Measurements from ENCODE around the gene ARF1. TPM values are rescaled to one million over a fixed set of nuclear protein-coding genes. Genes with fewer than 3 reads are reported as not detected.
A peak's percentile ranks its signal among the peaks of the same experiment; 100 is the strongest.

Gene ARF1
- total RNA-seq, 2 experiments from 2014 or later = 342 to 350 TPM

DNA sequence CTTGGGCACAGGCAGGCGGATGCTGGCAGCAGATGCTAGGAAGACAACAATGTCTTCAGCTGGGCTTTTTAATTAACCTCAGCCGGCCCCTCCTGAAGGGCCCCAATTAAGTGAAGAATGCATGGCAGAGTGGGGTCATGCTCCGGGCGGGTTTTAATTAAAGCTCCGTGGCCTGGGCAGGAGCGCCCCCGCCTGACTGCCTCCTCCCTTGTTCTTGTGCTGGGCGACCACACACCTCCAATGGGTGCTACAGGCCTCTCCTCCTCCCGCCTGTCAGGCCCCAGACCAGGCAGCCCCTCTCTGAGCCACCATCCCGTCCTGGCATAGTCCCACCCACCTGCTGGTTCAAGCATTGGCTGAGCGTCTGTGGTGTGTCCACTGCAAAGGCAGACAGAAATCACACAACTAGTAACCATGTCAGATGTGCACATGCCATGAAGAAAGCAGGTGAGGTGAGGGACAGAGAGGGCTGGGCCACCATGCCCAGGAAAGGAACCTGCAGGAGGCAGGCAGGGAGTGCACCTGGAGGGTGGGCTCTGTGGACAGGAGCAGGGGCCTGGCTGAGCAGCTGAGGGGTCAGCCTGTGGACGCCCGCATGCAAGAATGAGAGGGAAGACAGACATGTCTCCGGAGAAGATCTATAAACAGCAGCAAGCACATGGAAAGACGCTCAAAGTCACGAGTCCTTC, 8.5 kb upstream of the ARF1 start:
- no peaks in the 10 kb centered on the region for H3K27me3 Mint-ChIP-seq
- no peak overlapping the region for H3K4me3 Mint-ChIP-seq
- no peaks in the 10 kb centered on the region for H3K36me3 Mint-ChIP-seq
- DNase-seq = no peak
- no peaks in the 10 kb centered on the region for H3K9me3 Mint-ChIP-seq
- H3K27ac Mint-ChIP-seq = no peak overlapping the region
- H3K4me1 Mint-ChIP-seq = peaks cover 7% of the 10 kb centered on the region

DNA sequence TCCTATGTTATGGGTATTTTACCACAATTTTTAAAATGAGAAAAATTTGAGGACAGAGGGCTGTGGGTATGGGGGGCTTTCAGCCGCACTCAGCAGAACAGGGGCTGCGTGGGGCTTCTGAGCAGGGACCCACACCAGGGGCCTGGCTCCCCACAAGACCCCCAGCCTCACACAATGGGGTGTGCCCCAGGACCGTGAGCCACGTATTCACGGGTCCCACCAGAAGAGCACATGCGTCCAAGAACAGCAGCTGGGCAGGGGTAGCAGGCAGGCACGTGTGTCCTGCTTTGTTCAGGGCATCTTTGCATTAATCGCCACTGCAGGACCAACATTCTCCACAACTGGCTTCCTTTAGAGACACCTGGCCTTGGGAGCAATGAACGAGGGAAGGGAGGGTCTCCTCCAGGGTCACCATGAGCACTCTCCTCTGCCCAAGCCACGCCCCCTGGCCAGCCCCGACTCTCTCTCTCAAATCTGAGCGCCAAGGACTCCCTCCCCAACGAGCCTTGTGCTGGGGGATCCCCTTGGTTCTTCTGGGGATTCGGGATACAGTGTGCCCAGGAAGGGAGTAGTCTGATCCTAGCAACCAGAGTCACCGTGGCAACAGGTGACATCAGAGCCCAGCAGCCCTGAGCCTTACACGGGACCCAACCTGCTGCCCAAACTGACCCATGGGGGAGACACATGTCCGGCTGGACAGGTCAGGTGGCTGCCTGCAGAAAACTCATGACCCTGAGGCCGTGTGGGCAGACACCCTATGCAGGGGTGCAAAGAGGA, 7.4 kb upstream of the ARF1 start:
- Mint-ChIP-seq H3K4me3 (no peak overlapping the region), H3K36me3 (no peaks in the 10 kb centered on the region), H3K27me3 (no peaks in the 10 kb centered on the region), H3K4me1 (peaks cover 9% of the 10 kb centered on the region), H3K9me3 (no peaks in the 10 kb centered on the region), H3K27ac (no peak overlapping the region)
- DNase-seq = no peak

DNA sequence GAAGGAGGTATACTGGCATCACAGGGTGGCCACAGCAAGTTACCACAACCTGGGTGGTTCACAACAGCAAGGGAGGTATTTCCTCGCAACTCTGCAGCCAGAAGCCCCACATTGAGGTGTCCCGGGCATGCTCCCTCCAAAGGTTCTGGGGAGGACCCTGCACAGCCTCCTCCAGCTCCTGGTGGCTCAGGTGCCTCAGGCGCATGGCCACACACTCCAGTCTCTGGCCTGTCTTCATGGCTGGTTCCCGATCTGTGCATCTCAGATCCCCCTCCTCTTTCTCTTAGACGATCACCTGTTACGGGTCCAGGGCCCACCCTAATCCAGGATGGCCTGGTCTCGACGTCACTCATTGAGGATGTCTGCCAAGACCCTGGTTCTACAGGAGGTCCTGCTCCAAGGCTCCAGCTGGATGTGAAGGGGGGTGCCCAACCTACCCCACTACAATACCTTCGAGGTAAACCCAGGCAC, 6.7 kb upstream of the ARF1 start:
- no peaks in the 10 kb centered on the region for H3K9me3 Mint-ChIP-seq
- H3K36me3 Mint-ChIP-seq = no peaks in the 10 kb centered on the region
- peaks cover 9% of the 10 kb centered on the region for H3K4me1 Mint-ChIP-seq
- H3K27me3 Mint-ChIP-seq = no peaks in the 10 kb centered on the region
- DNase-seq = no peak
- no peak overlapping the region for H3K27ac Mint-ChIP-seq
- H3K4me3 Mint-ChIP-seq = no peak overlapping the region

DNA sequence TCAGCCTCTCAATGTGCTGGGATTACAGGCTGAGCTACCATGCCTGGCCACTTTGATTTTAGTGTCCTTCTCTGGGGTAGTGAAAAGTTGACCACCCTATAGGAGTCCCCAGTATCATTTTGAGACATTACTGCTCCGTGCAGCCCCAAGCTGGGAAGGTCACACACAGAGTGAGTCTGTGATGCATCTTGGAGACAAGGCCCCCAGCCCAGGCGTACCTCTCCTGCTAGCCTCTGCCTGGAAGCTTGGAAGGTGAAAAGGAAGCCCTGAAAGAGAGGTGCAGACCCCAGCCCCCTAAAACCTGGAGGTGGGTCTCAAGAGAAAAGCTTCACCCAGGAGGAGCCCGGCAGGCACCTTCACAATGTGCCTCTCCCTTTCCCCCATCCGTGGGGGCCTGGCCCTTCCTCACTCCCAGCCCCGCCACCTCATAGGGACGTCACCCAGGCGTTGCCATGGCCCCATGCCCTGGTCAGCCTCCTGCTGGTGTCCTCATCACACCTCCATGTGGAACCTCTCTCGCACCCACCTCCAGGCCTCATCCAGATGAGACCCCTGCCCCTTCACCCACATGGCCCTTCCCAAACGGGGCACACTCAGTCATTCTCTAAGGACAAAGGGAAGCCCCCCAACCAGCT, 5.6 kb upstream of the ARF1 start:
- Mint-ChIP-seq H3K4me1 (peaks cover 12% of the 10 kb centered on the region), H3K36me3 (peaks cover 3% of the 10 kb centered on the region)

DNA sequence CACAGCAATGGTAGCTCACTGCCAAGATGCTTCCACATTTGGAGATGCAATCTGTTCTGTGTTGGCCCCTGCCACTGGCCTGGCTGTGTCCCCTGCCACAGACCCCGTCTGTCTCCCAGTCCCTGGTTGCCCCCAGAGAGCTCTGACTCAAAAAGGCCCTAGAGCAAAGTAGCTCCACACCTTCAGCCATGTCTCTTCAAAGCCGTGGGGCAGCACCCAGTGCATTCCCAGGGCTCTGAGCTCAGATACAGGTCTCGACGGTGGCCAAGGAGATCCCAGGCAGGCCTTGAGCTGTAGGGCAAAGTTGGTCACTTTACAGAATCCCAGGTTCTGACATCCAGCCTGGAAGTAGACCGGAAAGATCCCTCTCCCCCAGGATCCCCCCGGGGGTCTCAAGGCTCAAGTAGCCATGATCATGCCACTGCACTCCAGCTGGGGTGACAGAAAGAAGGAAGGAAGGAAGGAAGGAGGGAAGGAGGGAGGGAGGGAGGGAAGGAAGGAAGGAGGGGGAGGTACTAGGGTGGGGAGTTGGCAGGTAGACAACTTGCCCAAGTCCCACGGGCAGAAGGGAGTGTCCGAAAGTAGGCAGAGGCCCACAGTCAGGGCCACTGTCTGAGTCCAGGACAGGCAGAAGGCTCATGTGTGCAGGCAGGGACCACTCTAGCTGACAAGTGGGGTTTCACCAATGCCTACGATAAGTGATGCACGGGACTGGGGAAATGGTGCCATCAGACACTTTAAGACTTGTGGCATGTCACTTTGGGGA, 4.8 kb upstream of the ARF1 start:
- Mint-ChIP-seq H3K4me3 (no peak overlapping the region), H3K27ac (no peak overlapping the region), H3K9me3 (no peaks in the 10 kb centered on the region), H3K4me1 (peaks cover 12% of the 10 kb centered on the region), H3K36me3 (peaks cover 3% of the 10 kb centered on the region), H3K27me3 (no peaks in the 10 kb centered on the region)
- no peak for DNase-seq

More for the DNA sequence above, 5.6 kb upstream of the ARF1 start:
- H3K9me3 Mint-ChIP-seq = no peaks in the 10 kb centered on the region
- H3K4me3 Mint-ChIP-seq = no peak overlapping the region
- DNase-seq = no peak
- H3K27ac Mint-ChIP-seq = no peak overlapping the region
- no peaks in the 10 kb centered on the region for H3K27me3 Mint-ChIP-seq

DNA sequence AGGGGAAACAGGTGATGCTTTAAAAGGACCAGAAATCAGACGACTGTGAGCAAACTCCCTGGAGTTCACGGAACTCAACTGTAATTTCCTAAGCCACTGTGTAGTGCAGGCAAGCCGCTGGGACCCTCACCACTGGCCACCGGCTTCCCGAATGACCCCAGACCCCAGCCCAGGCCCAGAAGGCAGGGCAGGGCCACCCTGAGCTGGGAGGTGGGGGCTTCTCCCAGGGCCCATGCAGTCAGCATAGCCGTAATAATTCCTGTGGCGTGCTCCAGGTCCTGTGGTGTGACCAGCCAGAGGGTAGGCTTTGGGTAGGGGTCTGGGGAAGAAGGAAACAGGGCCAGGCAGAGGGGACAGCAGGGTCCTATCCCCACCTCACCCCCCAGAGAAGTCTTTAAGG, 3.5 kb upstream of the ARF1 start:
- no peak overlapping the region for H3K27ac Mint-ChIP-seq
- peaks cover 12% of the 10 kb centered on the region for H3K36me3 Mint-ChIP-seq
- DNase-seq = no peak
- no peaks in the 10 kb centered on the region for H3K27me3 Mint-ChIP-seq
- H3K4me1 Mint-ChIP-seq = peaks cover 15% of the 10 kb centered on the region
- no peak overlapping the region for H3K4me3 Mint-ChIP-seq
- H3K9me3 Mint-ChIP-seq = no peaks in the 10 kb centered on the region

DNA sequence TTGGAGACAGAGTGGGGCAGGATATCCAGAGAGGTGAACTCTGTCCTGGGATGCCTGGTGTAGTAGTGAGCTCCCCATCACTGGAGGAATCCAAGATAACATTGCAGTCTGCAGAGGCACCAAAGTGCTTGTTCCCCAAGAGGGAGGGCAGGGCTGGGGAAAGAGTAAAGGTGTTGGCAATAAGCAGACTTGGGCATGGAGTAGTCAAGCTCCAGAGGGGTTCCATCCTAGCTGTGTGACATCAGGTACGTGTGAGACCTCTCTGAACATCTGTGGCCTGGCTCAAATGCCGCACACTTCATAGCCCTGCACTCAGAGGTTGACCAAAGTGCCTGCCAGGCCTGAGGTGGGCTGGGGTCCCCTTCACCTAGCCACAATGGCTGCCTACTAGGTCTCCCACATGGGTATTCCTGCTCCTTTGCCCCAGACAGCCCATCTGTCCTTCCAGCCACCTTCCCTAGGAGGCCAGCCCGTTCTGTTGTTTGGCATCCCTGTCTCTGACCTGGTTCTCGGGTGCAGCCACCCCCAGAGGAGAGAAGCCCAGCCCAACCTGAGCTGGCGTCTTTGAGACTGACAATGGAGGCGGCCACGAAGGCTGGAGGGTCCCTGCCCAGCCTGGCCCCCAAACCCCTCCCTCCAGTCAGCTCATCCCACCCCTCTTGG, 2.8 kb upstream of the ARF1 start:
- Mint-ChIP-seq H3K27ac (no peak overlapping the region), H3K4me3 (peak overlapping the region; percentile 43), H3K27me3 (no peaks in the 10 kb centered on the region), H3K36me3 (peaks cover 19% of the 10 kb centered on the region), H3K9me3 (no peaks in the 10 kb centered on the region), H3K4me1 (peaks cover 21% of the 10 kb centered on the region)
- no peak for DNase-seq

DNA sequence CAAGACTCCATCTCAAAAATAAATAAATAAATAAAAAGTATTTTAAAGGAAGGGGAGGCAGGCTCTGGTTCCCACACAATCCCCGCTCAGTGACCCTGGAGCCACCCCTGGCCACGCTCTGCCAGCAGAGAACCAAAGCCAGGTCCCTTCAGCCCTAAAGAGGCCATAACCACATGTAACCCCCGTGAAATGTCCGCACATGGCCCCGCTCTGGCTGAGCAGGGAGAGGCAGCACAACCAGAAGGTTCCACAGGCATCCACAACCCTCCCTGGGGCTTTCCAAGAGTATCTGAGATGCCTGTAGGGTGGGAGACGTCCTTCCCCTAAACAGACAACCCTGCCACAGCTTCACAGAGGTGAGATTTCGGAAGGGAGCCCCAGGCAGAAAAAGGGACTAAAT, 1.4 kb upstream of the ARF1 start:
- Mint-ChIP-seq H3K9me3 (no peaks in the 10 kb centered on the region), H3K36me3 (peaks cover 31% of the 10 kb centered on the region), H3K4me1 (peaks cover 35% of the 10 kb centered on the region), H3K27ac (peak overlapping the region; percentile 83), H3K27me3 (no peaks in the 10 kb centered on the region), H3K4me3 (peak overlapping the region; percentile 90)
- no peak for DNase-seq

DNA sequence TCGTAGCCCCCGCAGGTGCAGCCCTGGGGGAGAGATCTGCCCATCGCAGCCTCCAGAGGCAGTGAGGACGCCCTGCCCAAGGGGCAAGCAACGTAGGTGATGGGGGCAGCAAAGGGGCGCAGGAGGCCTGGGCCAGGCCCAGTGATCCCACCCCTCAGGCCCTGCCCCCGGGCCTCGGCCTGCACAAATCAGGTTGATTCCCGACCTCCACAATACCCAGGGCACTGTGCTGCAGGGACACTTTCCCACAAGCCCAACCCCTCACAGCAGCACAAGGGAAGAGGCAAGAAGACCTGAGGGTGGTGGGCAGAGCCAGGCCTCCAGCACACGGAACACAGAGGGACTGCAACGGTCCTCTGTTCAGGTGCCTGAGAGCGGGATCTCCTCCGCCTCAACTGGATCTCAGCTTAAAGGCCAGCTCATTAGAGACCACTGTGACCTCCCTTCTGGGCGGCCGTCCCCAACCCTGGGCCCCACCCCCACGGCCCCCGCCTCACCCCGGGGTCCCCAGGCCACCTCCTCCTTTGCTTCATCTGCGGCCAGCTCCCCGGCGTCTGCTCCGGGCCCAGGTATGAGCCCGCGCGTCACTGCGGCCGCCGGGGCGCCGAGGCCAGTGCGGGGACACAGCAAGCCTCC, 812 bp upstream of the ARF1 start:
- H3K4me1 Mint-ChIP-seq = peaks cover 40% of the 10 kb centered on the region
- H3K36me3 Mint-ChIP-seq = peaks cover 34% of the 10 kb centered on the region
- H3K4me3 Mint-ChIP-seq = peak overlapping the region; percentile 90
- no peaks in the 10 kb centered on the region for H3K9me3 Mint-ChIP-seq
- H3K27me3 Mint-ChIP-seq = no peaks in the 10 kb centered on the region
- peak overlapping the region; percentile 83 for H3K27ac Mint-ChIP-seq
- DNase-seq = no peak

DNA sequence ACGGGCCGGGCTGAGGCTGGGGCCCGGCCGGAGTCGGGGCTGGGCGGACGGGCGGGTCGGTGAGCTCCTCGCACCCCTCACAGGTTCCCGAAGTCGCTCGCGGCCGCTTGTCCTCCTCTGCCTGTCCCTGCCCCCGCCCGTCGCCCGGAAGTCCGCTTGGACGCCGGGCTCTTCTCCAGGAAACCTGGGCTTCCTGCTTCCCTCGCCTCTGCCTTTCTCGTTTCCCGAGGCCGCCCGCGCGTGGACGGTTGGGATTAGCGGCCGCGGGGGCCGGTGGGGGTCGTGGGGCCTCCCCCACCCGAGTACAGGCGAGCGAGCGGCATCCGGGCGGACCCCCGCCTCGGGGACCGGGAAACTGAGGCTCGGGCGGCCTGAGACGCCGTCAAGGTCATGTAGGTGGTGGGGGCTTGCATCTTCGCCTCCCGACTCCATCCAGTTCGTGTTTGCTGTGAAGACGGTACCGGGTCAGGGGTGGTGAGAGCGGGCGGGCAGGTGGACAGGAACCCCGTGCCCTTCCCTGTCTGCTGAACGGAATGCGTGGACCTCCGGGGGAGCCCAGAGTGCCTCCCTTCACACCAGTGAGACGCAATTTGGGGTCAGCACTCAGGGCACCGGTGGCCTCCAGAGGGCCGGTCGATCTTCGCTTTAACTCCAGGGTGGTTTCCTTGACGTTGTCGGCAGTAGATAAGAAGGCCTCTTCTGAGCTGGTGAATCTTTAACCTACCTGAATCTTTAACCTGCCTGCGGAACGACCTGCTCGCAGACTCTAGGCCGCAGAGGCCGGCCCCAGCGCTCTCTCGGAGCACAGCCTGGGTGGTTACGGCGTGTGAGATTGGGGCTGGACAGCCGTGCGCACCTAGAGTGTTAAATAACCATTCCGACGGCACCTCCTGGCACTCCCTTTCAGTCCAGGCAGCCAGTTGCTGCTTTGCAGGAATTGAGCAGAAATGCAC, 686 bp downstream of the ARF1 start:
- H3K27ac Mint-ChIP-seq = peak overlapping the region; percentile 92
- H3K4me1 Mint-ChIP-seq = peaks cover 52% of the 10 kb centered on the region
- peaks cover 40% of the 10 kb centered on the region for H3K36me3 Mint-ChIP-seq
- no peaks in the 10 kb centered on the region for H3K27me3 Mint-ChIP-seq
- peak overlapping the region; percentile 88 for H3K4me3 Mint-ChIP-seq
- DNase-seq = no peak
- H3K9me3 Mint-ChIP-seq = no peaks in the 10 kb centered on the region

DNA sequence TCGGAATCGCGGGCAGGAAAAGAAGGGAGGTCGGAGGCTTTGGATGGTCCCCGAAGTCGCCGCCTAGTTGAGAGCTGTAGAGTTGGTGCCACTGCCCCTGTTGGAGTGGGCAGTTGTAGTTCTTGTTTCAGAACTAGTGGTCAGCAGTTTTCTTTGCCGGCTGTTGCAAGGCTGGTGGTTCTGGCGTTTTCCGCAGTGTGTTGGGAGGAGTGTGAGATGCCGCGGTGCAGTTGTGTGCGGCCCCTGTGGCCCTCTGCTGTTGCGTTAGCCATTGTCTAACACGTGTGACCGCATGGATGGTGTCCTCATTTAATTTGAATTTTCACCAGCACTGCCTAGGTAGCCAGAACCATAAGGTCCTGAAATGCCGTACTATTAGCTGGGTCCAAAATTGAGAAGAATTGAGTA, 1.4 kb downstream of the ARF1 start:
- Mint-ChIP-seq H3K36me3 (peaks cover 45% of the 10 kb centered on the region), H3K9me3 (no peaks in the 10 kb centered on the region), H3K27me3 (no peaks in the 10 kb centered on the region), H3K4me3 (peak overlapping the region; percentile 88), H3K4me1 (peaks cover 57% of the 10 kb centered on the region), H3K27ac (peak overlapping the region; percentile 92)
- no peak for DNase-seq

DNA sequence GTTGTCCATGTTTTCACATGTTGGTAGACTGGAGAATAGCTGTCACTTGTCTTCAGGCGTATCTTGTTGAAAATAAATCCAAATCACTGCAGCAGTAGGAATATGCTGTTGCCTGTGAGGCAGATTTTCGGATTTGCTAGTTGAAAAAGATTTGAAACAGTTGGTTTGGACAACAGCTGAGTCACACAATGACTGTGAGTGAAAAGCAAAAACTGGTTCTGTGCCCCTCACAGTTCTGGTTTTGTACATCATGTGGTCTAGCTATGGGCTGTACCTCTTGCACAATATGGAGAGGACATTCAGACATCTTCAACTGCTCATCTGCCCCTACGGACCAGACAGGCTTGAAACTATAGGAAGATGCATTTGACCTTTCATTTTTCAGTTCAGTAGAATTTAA, 1.8 kb downstream of the ARF1 start:
- no peak for DNase-seq
- H3K27me3 Mint-ChIP-seq = no peaks in the 10 kb centered on the region
- peaks cover 60% of the 10 kb centered on the region for H3K4me1 Mint-ChIP-seq
- peak overlapping the region; percentile 88 for H3K4me3 Mint-ChIP-seq
- peaks cover 48% of the 10 kb centered on the region for H3K36me3 Mint-ChIP-seq
- H3K9me3 Mint-ChIP-seq = no peaks in the 10 kb centered on the region
- peak overlapping the region; percentile 92 for H3K27ac Mint-ChIP-seq

DNA sequence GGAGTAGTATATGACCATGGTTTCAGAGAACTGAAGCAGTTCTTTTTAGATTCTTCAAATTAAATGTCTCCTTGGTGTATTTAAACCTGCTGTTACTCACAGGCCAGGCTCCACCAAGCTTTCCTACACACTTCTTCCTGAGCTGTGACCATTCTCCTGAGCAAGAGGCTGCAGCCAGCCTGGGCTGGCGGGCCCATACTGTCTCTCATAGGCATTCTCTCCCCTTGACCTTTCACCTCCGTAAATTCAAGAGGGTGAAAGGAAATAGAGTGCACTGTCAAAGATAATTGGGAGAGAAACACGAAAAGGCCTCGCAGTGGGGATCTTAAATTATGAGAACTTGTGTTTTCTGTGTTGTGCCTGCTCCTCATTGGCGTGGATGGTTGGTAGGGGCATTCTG, 2.3 kb downstream of the ARF1 start:
- H3K27ac Mint-ChIP-seq = peak overlapping the region; percentile 92
- H3K36me3 Mint-ChIP-seq = peaks cover 48% of the 10 kb centered on the region
- no peaks in the 10 kb centered on the region for H3K27me3 Mint-ChIP-seq
- peak overlapping the region; percentile 88 for H3K4me3 Mint-ChIP-seq
- DNase-seq = no peak
- H3K4me1 Mint-ChIP-seq = peaks cover 63% of the 10 kb centered on the region
- H3K9me3 Mint-ChIP-seq = no peaks in the 10 kb centered on the region
